Stimulated activated CD4-positive, alpha-beta T cell treated with anti-CD3 and anti-CD28 coated beads, Interleukin-15, amount 100 ng/mL, for 48 hours (primary cell): ENCODE results near the gene TSLP.

Experiments used
- DNase-seq, 2 donors: peaks; one replicate each; pipeline ENCODE4 v3.0.0-alpha.2; 2020; ENCODE audit warnings: low read depth in 2 of 2

Gene TSLP

GRCh38 chr5:111071413-111071812, at the start of gene TSLP:
Gene TSLP, plus strand, starts transcription at chr5:111071713. Its CDS starts 178 bp downstream, at chr5:111071891.
- DNase-seq: no peak

GRCh38 chr5:111022301-111022700, 49.2 kb upstream of the TSLP start:
- no peak for DNase-seq

DNA sequence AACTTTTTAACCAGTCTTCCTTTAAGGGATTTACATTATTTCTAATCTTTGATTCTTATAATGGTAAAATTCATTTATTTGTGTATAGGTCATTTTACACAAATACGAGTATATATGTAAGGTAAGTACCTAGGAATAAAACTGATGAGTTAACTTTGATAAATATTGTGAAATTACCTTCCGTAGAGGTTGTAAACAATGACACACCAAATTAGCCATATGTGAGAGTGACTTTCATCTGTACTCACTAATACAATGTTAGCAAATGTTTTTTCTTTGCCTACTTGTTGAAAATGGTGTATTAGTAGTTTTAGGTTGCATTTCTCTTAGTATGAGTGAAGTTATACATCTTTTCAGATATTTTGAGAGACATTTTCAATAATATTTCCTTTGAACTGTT, 42.6 kb upstream of the TSLP start:
- DNase-seq: no peak

GRCh38 chr5:111043712-111044506, 27.6 kb upstream of the TSLP start:
- no peak for DNase-seq

DNA sequence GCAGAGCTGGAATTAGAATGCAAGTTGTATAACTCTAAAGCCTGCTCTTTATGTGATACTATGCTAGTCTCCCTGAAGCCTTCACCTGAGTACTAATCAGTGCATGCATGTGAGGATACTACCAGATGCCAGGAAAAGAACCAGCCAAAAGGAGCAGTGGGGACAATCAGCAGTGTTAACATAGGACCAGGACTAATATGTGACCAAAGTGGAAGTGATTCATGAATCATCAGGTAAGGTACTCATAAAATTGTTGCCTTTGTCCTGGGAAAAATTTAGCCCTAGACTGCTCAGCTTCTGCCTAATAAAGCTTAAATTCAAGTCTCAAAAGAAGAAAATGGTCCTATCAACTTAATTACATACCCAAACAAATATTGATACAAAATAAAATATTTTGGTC, 13.4 kb upstream of the TSLP start:
- DNase-seq: no peak

DNA sequence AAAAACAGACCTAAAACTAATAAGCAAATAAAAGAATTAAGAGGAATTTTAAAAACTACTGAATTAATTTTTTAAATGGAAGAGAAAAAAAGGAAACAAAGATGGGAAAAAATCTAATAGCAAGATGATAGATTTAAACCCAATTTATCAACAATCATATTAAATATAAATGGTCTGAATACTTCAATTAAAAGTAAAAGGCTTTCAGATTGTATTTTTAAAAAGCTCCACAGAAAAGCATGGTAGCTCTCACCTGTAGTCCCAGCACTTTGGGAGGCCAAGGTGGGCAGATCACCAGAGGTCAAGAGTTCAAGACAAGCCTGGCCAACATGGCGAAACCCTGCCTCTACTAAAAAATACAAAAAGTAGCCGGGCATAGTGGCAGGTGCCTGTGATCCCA, 11.3 kb upstream of the TSLP start:
- DNase-seq: no peak

DNA sequence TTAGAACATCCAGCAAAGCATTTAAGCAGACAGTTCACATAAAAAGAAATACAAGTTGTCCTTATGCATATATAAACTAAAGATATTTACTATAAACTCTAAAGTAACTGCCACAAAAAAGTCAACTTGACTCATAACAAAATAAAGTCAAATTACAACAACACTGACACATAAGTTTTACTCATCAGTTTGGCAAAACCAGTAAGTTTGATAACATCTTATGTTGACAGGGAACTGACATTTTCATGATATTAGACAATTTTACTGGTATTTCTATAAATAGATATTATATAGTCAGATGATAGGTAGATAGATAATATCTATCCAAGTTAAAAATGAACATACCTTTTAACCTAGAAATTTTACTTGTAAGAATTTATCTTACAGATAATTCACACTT, 9.9 kb upstream of the TSLP start:
- DNase-seq: no peak

- no peak for DNase-seq
These were observed 7.7 kb upstream of the TSLP start for GRCh38 chr5:111063709-111064322.

DNA sequence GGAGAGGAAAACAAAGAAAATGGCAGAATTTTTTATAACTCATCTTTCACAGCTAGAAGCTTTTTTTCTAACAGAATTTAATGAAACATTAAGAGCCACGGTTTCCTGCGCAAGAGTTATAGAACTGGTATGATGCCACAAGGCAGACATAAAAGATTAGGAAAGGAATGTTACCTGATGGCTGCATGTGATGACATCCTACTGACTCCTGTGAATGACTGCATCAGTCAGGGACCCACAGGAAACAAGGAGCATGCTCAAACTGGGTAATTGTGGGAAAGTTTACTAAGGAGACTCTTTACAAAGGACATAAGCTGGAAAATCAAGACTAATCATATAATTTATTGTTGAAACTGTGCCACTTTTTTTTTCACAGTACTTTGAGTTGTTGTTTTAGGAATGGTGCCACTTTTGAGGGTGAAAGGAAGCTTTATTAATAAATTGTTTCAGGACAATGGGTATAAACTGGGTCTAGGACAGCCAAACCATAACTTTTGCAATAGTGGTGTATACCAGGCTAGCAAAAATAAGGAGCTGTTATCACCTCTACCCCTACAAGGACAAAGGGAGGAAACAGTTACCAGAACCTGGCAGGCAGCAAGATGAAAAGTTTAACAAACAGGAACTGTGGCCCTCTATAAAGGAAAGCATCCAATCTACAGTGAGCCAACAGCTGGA, 5.1 kb upstream of the TSLP start:
- DNase-seq: no peak

- DNase-seq: no peak
These were observed 3.3 kb upstream of the TSLP start for GRCh38 chr5:111068213-111068612.

- no peak for DNase-seq
These were observed 1.7 kb upstream of the TSLP start for GRCh38 chr5:111069839-111070238.

GRCh38 chr5:111070272-111071134, 1.0 kb upstream of the TSLP start:
- DNase-seq: peak; percentile 6 to 13

GRCh38 chr5:111072949-111073682, 1.6 kb downstream of the TSLP start:
- DNase-seq: peak; percentile 23 to 55

GRCh38 chr5:111074244-111074643, 2.7 kb downstream of the TSLP start:
- no peak for DNase-seq

GRCh38 chr5:111075520-111075919, 4.0 kb downstream of the TSLP start:
- no peak for DNase-seq

GRCh38 chr5:111076091-111076490, 4.6 kb downstream of the TSLP start:
- DNase-seq: no peak

DNA sequence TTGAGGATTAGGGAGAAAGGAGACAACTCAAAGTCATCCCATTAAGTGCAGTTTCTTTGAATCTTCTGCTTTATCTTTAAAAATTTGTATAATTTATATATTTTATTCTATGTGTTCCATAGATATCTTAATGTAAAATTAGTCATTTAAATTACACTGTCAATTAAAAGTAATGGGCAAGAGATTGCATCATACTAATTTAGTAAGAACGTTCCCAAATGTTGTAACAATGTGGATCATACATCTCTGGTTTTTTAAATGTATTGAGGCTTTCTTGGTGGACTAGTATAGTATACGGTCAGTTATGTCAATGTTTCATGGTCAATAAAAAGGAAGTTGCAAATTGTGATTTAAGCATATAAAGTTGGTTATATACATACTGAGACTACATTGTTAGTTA, 6.2 kb downstream of the TSLP start:
- DNase-seq: no peak

GRCh38 chr5:111079846-111080245, 8.3 kb downstream of the TSLP start:
- DNase-seq: no peak

GRCh38 chr5:111083323-111083722, 11.8 kb downstream of the TSLP start:
- DNase-seq: no peak

- peak; percentile 82 to 84 for DNase-seq
These were observed 20.7 kb downstream of the TSLP start, which contains the start of gene WDR36 for GRCh38 chr5:111092062-111092853. Gene WDR36, plus strand, starts transcription at chr5:111092348. Its CDS starts 109 bp downstream, at chr5:111092457.
